Liver (tissue), 3 donors: ENCODE measurements around the gene RNF152.

Source experiments
- ATF3 ChIP-seq: IDR thresholded peaks from 2 replicates; pipeline ENCODE4 v1.6.1; 2016; ENCODE audit warnings: antibody characterized with exemption
- CTCF ChIP-seq: fragments of 150-350 bp; IDR thresholded peaks from 2 replicates; pipeline ENCODE4 v1.5.1; 2017; ENCODE audit warnings: improper control_type of control experiment, low read depth, low read length; ENCODE audit not compliant: missing input control
- EGR1 ChIP-seq, 2 donors: IDR thresholded peaks; 2 replicates each; pipeline ENCODE4 v1.6.1; 2016 to 2018; ENCODE audit warnings: antibody characterized with exemption in 2 of 2, low read depth in 2 of 2
- FOXA1 ChIP-seq: IDR thresholded peaks from 2 replicates; pipeline ENCODE4 v1.6.1; 2016; ENCODE audit warnings: antibody characterized with exemption
- GABPA ChIP-seq, 2 donors: IDR thresholded peaks in 1 of 2; conservative IDR thresholded peaks in 1 of 2; 2 replicates each; pipeline ENCODE4 v1.6.1; 2016; ENCODE audit warnings: antibody characterized with exemption in 2 of 2, mild to moderate bottlenecking in 1 of 2, moderate library complexity in 1 of 2
- HNF4A ChIP-seq, 2 donors: conservative IDR thresholded peaks; 2 replicates each; pipeline ENCODE4 v1.6.1; 2016; ENCODE audit warnings: antibody characterized with exemption in 2 of 2, mild to moderate bottlenecking in 2 of 2
- JUND ChIP-seq, 2 donors: IDR thresholded peaks; 2 replicates each; pipeline ENCODE4 v1.6.1; 2016; ENCODE audit warnings: antibody characterized with exemption in 2 of 2
- TF ChIP-seq, protein P1 (sequence below): IDR thresholded peaks from 2 replicates; pipeline ENCODE4 v1.6.1; 2016; ENCODE audit warnings: antibody characterized with exemption
- TF ChIP-seq, protein P2 (sequence below): IDR thresholded peaks from 2 replicates; pipeline ENCODE4 v1.6.1; 2016; ENCODE audit warnings: antibody characterized with exemption
- donor health status: healthy.
- donor health status: healthy.

DNA sequence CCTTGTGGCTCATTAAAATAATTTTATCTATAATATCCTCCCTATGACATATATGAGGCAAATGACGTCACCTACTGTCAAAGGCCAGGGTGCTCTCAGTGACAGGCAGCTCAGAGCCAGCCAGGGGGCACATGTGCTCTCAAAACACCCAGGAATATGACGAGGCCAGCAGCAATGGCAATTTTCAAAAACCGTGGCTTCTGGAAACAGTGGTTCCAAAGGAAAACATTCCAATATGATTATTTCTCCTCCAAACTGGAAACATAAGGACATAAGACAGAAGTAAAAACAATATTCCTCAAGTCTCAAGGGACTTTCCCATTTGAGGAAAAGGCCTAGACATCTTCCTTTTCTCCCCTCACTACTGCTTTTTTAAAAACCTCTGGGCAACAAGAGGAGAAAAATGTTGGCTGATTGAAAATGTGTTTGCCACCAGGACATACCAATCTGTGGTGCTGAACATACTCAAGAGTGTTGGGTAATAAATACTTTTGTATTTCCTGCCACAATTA, 40.8 kb downstream of the RNF152 start:
- TF ChIP-seq CTCF, result no peak
- TF ChIP-seq JUND (IDR thresholded peaks at IDR 0.05), result no peak
- no peak for TF ChIP-seq EGR1 (IDR thresholded peaks at IDR 0.05; ENCODE audit: low read depth in 2 of 2)
- TF ChIP-seq FOXA1, result no peak
- TF ChIP-seq, protein P1, sequence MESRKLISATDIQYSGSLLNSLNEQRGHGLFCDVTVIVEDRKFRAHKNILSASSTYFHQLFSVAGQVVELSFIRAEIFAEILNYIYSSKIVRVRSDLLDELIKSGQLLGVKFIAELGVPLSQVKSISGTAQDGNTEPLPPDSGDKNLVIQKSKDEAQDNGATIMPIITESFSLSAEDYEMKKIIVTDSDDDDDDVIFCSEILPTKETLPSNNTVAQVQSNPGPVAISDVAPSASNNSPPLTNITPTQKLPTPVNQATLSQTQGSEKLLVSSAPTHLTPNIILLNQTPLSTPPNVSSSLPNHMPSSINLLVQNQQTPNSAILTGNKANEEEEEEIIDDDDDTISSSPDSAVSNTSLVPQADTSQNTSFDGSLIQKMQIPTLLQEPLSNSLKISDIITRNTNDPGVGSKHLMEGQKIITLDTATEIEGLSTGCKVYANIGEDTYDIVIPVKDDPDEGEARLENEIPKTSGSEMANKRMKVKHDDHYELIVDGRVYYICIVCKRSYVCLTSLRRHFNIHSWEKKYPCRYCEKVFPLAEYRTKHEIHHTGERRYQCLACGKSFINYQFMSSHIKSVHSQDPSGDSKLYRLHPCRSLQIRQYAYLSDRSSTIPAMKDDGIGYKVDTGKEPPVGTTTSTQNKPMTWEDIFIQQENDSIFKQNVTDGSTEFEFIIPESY, result no peak
- TF ChIP-seq, protein P2, sequence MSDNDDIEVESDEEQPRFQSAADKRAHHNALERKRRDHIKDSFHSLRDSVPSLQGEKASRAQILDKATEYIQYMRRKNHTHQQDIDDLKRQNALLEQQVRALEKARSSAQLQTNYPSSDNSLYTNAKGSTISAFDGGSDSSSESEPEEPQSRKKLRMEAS, result no peak
- no peak for TF ChIP-seq GABPA (IDR thresholded peaks at IDR 0.05 in 1 of 2, conservative IDR thresholded peaks at IDR 0.05 in 1 of 2)
- no peak for TF ChIP-seq HNF4A (conservative IDR thresholded peaks at IDR 0.05)
- no peak for TF ChIP-seq ATF3
